SJSA1 (cell line): Measurements from ENCODE around the gene SLC43A2. TPM values are rescaled to one million over a fixed set of nuclear protein-coding genes. Genes with fewer than 3 reads are reported as not detected.

ENCODE experiments used
- DNase-seq, 2 experiments: peaks; one replicate each; pipeline ENCODE4 v3.0.0-alpha.2; 2015 to 2020; ENCODE audit warnings: low spot score in 2 of 2, low read depth in 1 of 2
- H3K27ac ChIP-seq: fragments of 250-450 bp; sonication (Bioruptor Pico); 2 replicates; pipeline ENCODE4 v1.5.1; 2020; ENCODE audit warnings: mild to moderate bottlenecking, moderate library complexity
- H3K27me3 ChIP-seq: fragments of 250-450 bp; sonication (Bioruptor Pico); replicated peaks from 2 replicates; pipeline ENCODE4 v1.5.1; 2020; ENCODE audit warnings: mild to moderate bottlenecking, moderate library complexity
- H3K36me3 ChIP-seq: fragments of 250-450 bp; sonication (Bioruptor Pico); 2 replicates; pipeline ENCODE4 v1.5.1; 2020; ENCODE audit warnings: mild to moderate bottlenecking
- H3K4me1 ChIP-seq: fragments of 250-450 bp; sonication (Bioruptor Pico); replicated peaks from 2 replicates; pipeline ENCODE4 v1.6.1; 2021; ENCODE audit warnings: mild to moderate bottlenecking
- H3K4me3 ChIP-seq: fragments of 250-450 bp; sonication (Bioruptor Pico); 2 replicates; pipeline ENCODE4 v1.5.1; 2020; ENCODE audit warnings: mild to moderate bottlenecking
- H3K9me3 ChIP-seq: fragments of 250-450 bp; sonication (Bioruptor Pico); replicated peaks from 2 replicates; pipeline ENCODE4 v1.5.1; 2020; ENCODE audit warnings: mild to moderate bottlenecking
- total RNA-seq: library from RNA; depleted of rRNA; stranded (reverse); fragments of >200 nt; shearing (Covaris generic); gene quantifications from 2 replicates; pipeline ENCODE4 v1.2.3, GENCODE V29; 2014

The SLC43A2 gene
- total RNA-seq, 1 experiment from 2014 or later = 3.4 TPM

DNA sequence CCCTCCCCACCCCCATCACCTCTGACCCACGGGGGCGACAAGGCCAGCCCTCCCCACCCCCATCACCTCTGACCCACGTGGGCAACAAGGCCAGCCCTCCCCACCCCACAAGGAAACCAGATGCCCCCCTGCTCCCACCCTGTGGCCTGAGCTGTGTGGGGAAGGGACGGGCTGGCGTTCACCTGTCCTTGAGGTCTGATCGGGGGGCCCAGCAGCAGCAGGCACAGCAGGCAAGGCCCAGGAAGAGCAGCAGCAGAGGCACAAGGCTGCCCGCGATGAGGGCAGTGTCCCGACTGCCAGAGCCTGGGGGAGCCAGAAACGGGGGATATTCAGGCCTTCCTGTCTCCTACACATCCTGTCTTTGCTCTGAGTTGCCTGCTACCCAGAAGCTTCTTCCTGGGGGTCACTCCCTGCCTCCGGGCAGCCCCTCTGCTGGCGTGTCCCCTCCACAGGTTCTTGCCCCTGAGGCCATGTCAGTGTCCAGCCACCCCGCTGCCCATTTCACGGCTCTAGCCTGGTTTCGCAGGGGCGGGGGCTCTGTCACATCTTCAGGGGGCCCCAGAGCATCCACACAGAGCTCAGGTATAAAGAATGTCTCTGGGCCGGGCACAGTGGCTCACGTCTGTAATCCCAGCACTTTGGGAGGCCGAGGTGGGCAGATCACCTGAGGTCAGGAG lies 10.1 kb upstream of the SLC43A2 start:
- 0 out of 2 replicates have a peak, but pooled peaks cover 2% of the 10 kb centered on the region for H3K9me3 ChIP-seq
- H3K27me3 ChIP-seq = no peaks in the 10 kb centered on the region; the same call in 1 of the 2 replicates
- peaks cover 5% of the 10 kb centered on the region for H3K4me1 ChIP-seq
- H3K4me3 ChIP-seq = no peak overlapping the region
- no peak for DNase-seq
- no peaks in the 10 kb centered on the region for H3K36me3 ChIP-seq
- H3K27ac ChIP-seq = no peak overlapping the region

DNA sequence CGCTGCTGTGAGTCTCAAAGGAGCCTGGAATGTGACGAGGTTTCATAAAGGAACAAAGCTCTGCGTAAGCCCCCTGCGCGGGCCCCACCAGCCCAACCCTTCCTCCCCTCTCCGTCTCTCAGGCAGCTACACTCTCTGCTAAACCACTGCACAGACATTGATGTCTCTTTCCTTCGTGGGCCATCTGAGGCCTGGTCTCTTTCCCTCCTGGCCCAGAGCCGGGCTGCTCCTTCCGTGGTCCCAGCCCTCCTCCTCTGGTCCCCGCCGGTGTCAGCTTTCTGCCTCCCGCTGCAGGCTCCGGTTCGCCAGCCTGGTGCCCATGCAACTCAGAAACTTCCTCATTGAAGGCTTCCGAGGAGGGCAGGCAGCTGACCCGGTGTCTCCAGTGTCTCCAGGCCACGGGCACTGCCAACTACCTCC lies 9.5 kb upstream of the SLC43A2 start:
- Histone ChIP-seq H3K9me3 (no peaks in the 10 kb centered on the region), H3K36me3 (no peaks in the 10 kb centered on the region), H3K27me3 (no peaks in the 10 kb centered on the region), H3K4me1 (no peaks in the 10 kb centered on the region), H3K4me3 (no peak overlapping the region), H3K27ac (no peak overlapping the region)
- DNase-seq = no peak

DNA sequence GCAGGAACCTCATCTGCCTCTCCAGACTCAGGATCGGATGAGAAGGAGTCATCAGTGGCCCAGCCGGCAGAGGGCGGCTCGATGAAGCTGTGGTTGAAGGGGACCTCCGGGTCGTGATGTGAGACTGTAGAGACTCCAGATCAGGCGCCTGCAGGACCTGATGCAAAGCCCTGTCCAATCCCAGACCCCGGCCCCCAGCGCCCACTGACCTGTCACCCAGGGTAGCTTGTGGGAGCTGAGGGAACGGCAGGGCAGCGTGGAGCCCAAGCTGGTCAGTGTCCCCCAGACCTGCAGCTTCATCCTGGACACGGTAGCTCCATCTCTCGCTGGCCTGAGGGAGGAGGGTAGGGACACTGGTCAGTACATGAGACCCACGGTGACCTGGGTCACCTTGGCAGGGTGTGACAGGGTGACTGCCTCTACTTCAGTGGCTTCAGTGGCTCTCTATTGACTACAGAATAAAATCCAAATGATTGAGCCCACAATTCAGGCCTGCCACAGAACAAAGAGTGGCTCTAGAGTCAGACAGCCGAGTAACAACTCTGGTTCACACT lies 8.2 kb upstream of the SLC43A2 start:
- Histone ChIP-seq H3K4me3 (no peak overlapping the region), H3K27me3 (0 out of 2 replicates have a peak, but pooled peaks cover under 1% of the 10 kb centered on the region), H3K9me3 (no peaks in the 10 kb centered on the region), H3K36me3 (no peaks in the 10 kb centered on the region), H3K4me1 (no peaks in the 10 kb centered on the region), H3K27ac (no peak overlapping the region)
- no peak for DNase-seq

DNA sequence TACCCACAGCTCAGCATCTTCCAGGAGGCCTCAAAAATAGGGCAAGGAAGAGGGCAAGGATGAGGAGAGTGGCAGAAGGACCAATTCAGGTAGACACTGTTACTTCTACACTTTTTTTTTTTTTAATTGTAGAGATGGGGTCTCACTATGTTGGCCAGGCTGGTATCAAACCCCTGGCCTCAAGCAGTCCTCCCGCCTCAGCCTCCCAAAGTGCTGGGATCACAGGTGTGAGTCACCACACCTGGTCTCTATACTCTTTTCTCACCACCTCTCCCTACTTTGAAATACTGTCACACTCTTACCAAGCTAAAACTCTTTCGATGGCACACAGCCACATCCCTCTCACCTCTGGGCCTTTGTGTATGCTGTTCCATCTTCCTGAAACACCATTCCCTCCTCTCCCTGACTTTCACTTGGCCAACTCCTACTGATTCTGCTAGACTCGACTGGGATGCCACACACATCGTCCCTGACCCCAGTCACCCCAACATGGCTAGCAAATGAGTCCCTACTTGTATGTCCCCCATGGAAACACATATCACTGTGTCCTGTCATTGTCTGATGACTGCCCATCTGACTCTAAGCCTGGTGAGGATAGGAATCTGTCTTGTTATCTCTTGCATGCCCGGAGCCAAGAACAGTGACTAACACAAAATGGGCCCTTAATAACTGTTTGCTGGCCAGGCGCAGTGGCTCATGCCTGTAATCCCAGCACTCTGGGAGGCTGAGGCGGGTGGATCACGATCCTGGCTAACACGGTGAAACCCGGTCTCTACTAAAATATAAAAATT lies 7.2 kb upstream of the SLC43A2 start:
- Histone ChIP-seq H3K4me1 (no peaks in the 10 kb centered on the region), H3K36me3 (no peaks in the 10 kb centered on the region), H3K4me3 (no peak overlapping the region), H3K27me3 (0 out of 2 replicates have a peak, but pooled peaks cover 3% of the 10 kb centered on the region), H3K27ac (no peak overlapping the region), H3K9me3 (no peaks in the 10 kb centered on the region)
- no peak for DNase-seq

DNA sequence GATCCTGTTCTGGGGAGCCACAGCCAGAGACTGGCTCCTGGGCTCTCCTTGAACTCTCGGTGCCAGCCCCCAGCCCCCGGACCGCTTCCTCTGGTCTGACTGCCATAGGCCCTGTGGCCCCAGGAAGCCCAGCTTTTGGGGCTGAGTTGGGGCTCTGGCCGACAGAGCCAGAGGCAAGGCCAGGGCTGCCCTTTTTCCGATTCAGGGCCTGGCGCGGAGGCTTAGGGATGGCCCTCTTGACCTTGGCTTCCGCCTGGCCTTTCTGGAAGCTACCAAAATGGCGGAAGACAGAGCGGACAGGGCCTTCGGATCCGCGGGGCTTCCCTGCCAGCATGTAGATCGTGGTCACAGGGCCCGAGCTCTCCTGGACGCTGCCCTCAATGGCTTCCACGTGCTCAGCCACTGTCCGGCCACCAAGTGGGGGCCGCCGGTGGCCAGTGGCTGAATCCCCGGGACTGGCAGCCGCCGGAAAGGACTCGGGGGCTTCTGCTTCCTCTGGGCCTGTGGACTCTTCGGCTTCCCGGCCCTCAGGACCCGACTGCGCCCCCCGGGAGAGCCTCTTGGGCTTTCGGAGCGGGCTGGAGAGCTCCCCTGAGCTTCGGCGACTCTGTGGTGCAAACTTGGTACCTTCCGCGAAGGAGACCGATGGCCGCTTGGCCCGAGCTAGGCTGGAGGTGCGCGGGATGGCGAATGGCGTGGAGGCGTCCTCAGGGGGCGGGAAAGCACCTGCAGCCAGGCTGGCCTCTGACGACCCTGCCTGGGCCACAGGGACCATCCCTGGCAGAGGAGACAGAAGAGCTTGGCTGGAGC lies 6.4 kb upstream of the SLC43A2 start:
- no peak for DNase-seq
- H3K36me3 ChIP-seq = no peaks in the 10 kb centered on the region
- no peaks in the 10 kb centered on the region; the same call in 1 of the 2 replicates for H3K4me1 ChIP-seq
- no peaks in the 10 kb centered on the region for H3K9me3 ChIP-seq
- H3K27ac ChIP-seq = no peak overlapping the region
- 0 out of 2 replicates have a peak, but pooled peaks cover 3% of the 10 kb centered on the region for H3K27me3 ChIP-seq
- H3K4me3 ChIP-seq = no peak overlapping the region

DNA sequence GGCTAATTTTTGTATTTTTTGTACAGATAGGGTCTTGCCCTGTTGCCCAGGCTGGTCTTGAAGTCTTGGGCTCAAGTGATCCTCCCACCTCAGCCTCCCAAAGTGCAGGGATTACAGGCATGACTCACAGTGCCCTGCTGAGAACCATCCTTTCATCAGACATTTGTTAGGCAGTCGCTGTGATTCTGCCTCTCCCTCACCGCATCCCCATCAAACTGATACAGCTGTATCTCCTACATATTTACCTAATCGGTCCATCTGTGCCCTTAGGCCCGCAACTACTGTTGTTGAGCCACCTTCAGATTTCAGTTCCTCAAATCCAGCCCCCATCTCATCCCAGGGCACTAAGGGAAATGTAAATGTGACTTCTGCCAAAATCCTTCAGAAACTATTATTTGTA lies 2.0 kb upstream of the SLC43A2 start:
- no peak overlapping the region for H3K27ac ChIP-seq
- no peaks in the 10 kb centered on the region for H3K9me3 ChIP-seq
- peaks cover 19% of the 10 kb centered on the region for H3K4me1 ChIP-seq
- 0 out of 2 replicates have a peak, but pooled peaks cover 3% of the 10 kb centered on the region for H3K27me3 ChIP-seq
- no peak for DNase-seq
- H3K4me3 ChIP-seq = no peak overlapping the region
- no peaks in the 10 kb centered on the region for H3K36me3 ChIP-seq

DNA sequence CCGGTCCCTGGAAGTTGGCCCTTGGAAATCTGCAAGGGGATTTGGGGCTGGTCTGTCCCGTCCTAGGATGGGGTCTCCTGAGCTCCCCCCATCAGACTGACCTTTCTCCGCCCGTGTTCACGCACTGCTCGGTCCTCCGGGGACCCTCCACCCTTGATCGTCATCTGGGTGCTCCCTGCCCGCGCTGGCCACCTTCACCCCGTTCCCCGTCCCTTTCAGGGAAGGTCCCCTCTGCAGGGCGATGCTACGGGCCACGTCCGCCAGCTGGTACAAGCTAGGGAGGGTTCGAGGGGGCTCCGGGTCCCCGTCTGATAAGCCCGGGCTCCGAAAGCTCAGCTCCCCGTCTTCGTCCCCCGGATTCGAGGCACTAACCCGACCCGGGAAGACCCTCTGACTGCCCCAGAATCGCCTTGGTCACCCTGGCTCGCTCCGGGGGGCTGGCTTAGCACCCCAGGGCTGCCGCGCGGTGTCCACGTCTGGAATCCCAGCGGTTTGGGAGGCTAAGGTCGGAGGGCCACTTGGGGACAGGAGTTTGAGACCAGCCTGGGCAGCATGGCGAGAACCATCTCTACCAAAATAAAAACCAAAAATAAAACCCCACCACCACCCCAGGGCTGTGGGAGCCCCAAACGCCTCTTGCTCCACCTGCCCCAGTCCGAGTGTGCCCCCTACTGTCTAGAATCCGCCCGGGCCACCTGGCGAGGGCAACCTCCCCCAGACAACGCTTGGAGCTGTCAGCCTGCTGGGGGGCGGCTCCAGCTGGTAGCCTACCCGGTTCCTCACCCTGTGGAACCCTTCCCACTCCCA lies 1.1 kb upstream of the SLC43A2 start:
- Histone ChIP-seq H3K4me1 (peaks cover 19% of the 10 kb centered on the region), H3K36me3 (no peaks in the 10 kb centered on the region), H3K27ac (no peak overlapping the region), H3K4me3 (peak overlapping the region; percentile 78), H3K27me3 (0 out of 2 replicates have a peak, but pooled peaks cover 3% of the 10 kb centered on the region), H3K9me3 (no peaks in the 10 kb centered on the region)
- peak in 1 of 2 experiments; percentile 28 for DNase-seq

DNA sequence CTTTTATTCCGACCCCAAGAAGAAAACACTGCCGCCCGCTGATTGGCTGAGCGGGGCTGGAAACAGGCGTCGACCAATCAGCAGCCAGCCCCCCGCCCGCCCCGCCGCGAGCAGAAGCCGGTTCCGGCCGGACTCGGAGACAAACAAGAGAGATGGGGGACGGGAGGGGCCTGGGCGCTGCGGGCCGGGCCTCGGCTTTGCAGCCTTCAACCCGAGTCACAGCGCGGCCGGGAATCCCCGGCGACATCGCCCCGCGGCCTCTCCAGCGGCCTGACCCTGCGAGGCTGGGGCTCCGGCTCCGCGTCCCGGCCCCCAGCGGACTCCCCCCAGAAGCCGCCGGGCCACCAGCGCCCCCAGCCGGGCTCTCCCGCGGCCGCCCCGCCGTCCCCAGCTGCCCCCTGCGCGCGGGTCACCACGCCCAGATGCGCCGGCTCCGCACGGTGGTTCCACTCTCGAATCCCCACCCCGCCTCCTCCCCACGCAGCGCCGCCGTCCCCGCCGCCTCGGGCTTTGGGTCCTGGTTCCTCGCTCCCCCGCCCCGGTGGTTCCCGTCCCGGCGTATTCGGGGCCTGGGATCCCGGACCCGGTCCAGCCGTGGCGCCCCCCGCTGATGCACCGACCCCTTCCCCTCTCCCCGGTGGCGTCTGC lies 346 bp upstream of the SLC43A2 start:
- Histone ChIP-seq H3K36me3 (no peaks in the 10 kb centered on the region), H3K27ac (peak overlapping the region; percentile 44), H3K4me3 (peak overlapping the region; percentile 78), H3K9me3 (no peaks in the 10 kb centered on the region), H3K4me1 (peaks cover 19% of the 10 kb centered on the region), H3K27me3 (0 out of 2 replicates have a peak, but pooled peaks cover 3% of the 10 kb centered on the region)
- DNase-seq = peak; percentile 91 to 94

DNA sequence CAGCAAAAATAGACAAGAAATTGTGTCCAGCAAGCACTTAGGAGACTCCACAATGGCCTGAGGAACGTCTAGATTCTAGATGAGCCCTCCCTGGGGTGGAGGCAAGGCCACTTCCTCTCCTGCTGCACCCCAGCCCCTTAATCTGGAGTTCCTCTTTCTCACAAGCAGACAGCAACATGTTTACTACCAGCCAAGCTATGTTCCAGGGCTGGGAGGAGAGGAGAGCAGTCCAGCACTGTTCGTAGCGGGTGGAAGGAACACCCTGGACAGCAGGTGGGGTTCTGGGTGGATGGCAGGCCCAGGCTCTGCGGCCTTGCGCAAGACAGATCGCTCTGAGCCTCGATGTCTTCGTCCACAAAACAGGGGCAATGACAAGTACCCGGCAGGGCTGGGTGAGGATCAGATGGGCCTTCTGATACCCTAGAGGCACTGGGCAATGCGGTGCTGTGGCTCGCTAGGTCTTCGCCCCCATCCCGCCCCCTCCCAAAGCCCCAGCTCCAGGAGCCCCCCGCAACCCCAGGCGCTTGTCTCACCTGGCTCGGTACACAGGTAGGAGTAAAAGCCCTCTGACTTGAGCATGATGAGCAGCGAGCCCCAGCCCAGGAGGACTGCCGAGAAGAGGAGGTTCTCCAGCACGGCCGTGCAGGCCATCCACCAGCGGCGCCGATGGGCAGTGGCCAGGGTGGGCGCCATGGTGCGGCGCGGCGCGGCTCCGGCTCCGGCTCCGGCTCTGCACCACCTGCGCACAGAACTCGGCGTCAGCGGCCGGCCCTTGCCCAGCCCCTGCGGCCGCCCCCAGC lies 1.3 kb downstream of the SLC43A2 start:
- H3K4me3 ChIP-seq = peak overlapping the region; percentile 78
- no peak overlapping the region for H3K27ac ChIP-seq
- H3K9me3 ChIP-seq = no peaks in the 10 kb centered on the region
- peaks cover 19% of the 10 kb centered on the region for H3K4me1 ChIP-seq
- no peaks in the 10 kb centered on the region for H3K36me3 ChIP-seq
- no peak for DNase-seq
- 0 out of 2 replicates have a peak, but pooled peaks cover 3% of the 10 kb centered on the region for H3K27me3 ChIP-seq

DNA sequence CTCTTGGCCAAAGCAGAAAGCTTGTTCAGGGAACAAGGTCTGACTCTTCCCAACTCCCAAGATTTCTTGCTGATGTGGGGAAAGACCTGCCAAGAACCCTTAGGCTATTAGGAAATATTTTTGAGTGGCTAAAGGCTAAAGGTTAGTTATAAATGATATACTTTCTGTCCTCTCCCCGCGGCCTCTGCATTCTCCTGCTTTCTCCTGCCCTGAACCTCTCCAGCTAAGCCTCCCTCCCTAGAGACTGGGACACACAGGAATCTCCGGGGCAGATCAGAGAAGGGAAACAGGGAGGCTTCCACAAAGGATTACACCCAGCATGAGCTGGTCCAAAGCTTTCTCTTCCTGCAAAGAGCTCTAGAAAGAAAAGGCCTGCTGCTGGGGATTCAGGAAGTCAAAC lies 2.3 kb downstream of the SLC43A2 start:
- Histone ChIP-seq H3K27me3 (no peaks in the 10 kb centered on the region), H3K27ac (no peak overlapping the region), H3K9me3 (no peaks in the 10 kb centered on the region), H3K4me3 (no peak overlapping the region), H3K4me1 (peaks cover 19% of the 10 kb centered on the region), H3K36me3 (no peaks in the 10 kb centered on the region)
- DNase-seq = no peak

DNA sequence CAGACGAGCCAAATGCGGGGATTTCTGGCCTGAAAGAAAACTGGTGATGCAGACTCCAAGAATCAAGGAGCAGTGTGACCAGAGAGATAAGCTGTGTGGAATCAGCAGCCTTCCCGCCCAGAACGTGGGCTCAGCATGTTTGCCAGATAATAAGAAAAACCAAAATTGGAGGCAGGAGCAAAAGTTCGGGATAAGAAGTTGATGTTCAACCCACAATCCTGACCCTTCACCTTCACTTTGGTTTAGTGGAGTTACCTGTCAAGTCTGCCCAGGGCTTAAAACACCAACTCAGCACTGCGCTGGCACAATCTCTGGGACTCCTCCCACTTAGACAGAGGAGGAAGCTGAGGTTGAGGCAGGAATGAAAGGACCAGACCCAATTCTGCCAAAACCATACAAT lies 3.1 kb downstream of the SLC43A2 start:
- Histone ChIP-seq H3K9me3 (no peaks in the 10 kb centered on the region), H3K4me3 (no peak overlapping the region), H3K27ac (no peak overlapping the region), H3K4me1 (peaks cover 19% of the 10 kb centered on the region), H3K36me3 (no peaks in the 10 kb centered on the region), H3K27me3 (no peaks in the 10 kb centered on the region)
- no peak for DNase-seq

DNA sequence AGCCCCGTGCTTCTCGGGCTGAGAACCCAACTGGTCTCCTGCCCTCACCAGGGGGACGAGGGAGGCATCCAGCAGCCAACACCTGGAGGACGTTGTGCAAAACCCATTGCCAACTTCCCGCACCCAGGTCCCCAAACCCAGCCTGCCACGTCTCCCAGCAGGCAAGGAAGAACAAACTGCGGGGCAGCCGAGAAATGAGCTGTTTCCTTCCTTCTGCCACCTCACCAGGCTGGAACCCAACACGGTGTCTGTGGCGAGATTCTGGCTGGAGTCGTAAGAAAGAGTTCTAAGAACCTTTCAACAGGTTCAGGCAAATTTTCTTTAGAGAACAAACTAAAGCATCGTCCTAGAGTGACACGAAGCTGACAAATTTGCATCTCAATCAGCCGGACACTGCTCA lies 3.6 kb downstream of the SLC43A2 start:
- Histone ChIP-seq H3K27ac (no peak overlapping the region), H3K4me1 (peaks cover 19% of the 10 kb centered on the region), H3K27me3 (no peaks in the 10 kb centered on the region), H3K36me3 (no peaks in the 10 kb centered on the region), H3K9me3 (no peaks in the 10 kb centered on the region), H3K4me3 (no peak overlapping the region)
- no peak for DNase-seq
